ENCODE data around the gene ZNF620.
"Not testable (repeated sequence)": the region's sequence is repeated elsewhere in the genome, so short reads cannot be mapped to it uniquely, and the experiment has no call there.

Gene ZNF620

DNA sequence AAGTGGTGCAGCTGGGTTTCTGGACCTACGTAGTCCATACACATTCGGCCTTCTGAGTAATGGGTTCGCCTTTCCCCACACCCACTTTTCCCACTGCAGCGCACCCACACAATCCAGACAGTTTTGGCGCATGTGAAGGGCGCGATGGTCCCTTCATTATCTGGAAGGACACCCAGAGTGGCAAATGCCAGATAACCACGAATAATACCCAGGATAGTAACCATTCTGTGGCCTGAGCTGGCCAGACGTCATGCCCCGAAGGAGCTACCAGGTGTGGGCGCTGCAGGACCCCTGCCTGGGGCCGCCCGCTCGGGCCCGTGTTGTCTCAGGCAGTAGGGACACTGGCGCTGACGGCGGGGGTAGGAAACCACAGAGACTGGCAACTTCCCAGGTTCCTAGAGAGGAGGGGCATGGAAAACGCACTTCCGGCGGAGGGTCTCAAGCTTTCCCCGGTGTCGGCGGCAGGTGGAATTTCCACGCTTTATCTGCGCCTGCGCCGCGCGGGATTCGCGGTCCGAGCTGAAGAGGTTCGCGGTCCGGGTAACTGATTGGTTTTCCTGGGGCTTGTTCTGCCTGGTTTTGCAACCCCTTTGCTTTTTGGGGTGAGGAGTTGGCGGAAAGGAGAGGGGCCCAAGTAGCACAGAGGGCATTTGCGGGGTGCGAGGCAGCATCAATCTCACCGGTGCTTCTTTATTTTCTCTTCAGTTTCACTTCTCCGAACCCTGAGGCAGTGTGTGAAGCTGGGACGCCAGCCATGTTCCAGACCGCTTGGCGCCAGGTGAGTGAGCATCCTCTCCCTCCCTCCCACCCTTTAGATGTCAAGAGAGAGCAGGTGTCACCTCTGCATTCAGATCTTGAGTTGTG lies at the start of gene ZNF620:
ZNF620 (plus strand) TSS at position 441 of the 864 bp plus-strand sequence; CDS start at position 755, 314 bp downstream.
- TF ChIP-seq, protein P1, sequence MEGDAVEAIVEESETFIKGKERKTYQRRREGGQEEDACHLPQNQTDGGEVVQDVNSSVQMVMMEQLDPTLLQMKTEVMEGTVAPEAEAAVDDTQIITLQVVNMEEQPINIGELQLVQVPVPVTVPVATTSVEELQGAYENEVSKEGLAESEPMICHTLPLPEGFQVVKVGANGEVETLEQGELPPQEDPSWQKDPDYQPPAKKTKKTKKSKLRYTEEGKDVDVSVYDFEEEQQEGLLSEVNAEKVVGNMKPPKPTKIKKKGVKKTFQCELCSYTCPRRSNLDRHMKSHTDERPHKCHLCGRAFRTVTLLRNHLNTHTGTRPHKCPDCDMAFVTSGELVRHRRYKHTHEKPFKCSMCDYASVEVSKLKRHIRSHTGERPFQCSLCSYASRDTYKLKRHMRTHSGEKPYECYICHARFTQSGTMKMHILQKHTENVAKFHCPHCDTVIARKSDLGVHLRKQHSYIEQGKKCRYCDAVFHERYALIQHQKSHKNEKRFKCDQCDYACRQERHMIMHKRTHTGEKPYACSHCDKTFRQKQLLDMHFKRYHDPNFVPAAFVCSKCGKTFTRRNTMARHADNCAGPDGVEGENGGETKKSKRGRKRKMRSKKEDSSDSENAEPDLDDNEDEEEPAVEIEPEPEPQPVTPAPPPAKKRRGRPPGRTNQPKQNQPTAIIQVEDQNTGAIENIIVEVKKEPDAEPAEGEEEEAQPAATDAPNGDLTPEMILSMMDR (conservative IDR thresholded peaks at IDR 0.05; ENCODE audit: control insufficient read depth, insufficient read depth, low read depth, low read length): no peak
- H3K4me3 ChIP-seq (ENCODE audit: control insufficient read depth, low read depth, low read length): peak within 1 kb of the TSS; percentile 58
- peak; percentile 34 for DNase-seq (ENCODE audit: low read depth)

DNA sequence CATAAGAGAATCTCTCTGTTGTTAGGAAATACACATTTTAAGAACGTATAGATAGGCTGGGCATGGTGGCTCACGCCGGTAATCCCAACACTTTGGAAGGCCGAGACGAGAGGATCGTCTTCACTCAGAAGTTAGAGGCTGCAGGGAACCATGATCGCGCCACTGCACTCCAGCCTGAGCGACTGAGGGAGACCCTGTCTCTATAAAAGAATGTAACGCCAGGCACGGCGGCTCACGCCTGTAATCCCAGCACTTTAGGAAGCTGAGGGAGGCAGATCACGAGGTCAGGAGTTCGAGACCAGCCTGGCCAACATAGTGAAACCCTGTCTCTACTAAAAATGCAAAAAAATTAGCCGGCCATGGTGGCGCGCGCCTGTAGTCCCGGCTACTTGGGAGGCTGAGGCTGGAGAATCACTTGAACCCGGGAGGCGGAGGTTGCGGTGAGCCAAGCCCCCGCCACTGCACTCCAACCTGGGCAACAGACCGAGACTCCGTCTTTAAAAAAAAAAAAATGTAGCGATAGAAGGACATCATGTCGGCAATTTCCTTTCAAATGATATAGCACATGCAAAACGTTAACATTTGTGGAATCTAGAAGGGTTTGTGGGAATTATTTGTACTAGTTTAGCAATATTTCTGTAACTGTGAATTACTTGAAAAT lies 49.4 kb upstream of the ZNF620 start:
- peak overlapping the region; percentile 96 for H3K4me3 ChIP-seq (ENCODE audit: control insufficient read depth, low read depth, low read length)
- TF ChIP-seq, protein P1 (conservative IDR thresholded peaks at IDR 0.05; ENCODE audit: control insufficient read depth, insufficient read depth, low read depth, low read length): no peak
- no peak for DNase-seq (ENCODE audit: low read depth)

DNA sequence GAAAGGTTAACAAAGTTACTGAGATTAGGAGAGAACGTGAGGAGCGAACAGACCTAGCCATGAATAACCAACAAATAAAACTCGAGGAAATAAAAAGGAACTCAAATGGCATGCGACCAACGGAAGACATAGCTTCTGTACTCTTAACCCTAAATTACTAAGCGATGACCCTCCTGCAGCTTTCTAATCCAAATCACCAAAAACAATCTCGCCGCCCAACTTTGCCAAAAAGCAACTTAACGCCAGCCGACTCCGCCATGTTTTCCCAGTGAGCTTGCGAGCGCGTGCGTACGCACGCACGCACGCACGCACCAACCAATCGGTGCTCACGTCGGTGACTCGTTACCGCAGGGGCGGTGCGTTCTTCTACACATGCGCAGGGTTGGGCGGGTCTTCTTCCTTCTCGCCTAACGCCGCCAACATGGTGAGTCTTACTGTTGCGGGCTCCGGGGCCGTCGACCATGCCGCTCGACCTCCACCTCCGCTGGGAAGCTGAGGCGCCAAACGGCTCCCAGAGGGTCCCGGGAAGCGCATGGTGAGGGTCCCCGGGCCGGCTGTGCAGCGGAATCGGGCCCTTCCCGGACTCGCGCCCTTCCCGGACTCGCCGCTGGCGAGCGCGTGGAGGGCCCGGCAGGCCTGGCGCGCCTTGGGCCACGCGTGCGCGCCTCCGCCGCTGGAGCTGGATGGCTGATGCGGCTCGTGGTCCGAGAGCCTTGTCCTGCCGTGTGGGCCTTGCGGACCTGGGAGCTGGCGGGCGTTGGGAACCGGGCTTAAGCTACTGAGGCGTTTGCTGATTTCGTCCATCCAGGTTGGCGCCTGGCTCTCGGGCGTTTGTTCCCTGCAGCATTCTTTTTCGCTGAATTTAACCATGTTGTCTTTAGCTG lies 48.7 kb upstream of the ZNF620 start, which contains the start of gene RPL14:
RPL14 (plus strand) TSS at position 400 of the 884 bp plus-strand sequence; CDS start at position 533, 133 bp downstream.
- TF ChIP-seq, protein P1 (conservative IDR thresholded peaks at IDR 0.05; ENCODE audit: control insufficient read depth, insufficient read depth, low read depth, low read length): no peak
- DNase-seq (ENCODE audit: low read depth): peak; percentile 96

DNA sequence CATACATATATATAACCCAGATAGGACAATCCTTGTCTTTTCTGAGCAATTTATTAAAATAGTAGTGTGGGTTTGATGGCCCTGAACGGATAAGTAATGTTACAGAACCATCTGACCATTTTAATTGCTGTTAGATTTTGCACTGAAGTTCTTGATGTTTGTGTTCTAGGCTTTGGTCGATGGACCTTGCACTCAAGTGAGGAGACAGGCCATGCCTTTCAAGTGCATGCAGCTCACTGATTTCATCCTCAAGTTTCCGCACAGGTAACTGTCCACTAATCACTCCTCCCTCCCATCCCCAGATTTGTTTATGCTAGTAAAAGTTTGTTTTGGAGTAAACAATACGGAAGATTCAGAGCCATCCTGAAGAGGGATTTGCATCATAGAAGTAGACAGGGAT lies 47.4 kb upstream of the ZNF620 start:
- TF ChIP-seq, protein P1 (conservative IDR thresholded peaks at IDR 0.05; ENCODE audit: control insufficient read depth, insufficient read depth, low read depth, low read length): no peak
- DNase-seq (ENCODE audit: low read depth): no peak
- peak overlapping the region; percentile 96 for H3K4me3 ChIP-seq (ENCODE audit: control insufficient read depth, low read depth, low read length)

More for the DNA sequence above, 48.7 kb upstream of the ZNF620 start, which contains the start of gene RPL14:
- H3K4me3 ChIP-seq (ENCODE audit: control insufficient read depth, low read depth, low read length): peak within 1 kb of the TSS; percentile 96

DNA sequence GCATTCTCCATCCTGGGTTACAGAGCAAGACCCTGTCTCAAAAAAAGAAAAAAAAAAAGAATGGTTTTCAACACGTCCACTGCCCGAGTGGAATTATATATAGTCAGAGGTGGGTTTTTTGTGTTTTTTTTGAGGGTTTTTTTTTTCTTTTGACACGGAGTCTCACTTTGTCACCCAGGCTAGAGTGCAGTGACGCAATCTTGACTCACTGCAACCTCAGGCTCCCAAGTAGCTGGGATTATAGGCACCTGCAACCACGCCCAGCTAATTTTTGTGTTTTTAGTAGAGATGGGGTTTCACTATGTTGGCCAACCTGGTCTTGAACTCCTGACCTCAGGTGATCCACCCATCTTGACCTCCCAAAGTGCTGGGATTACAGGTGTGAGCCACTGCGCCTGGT lies 45.4 kb upstream of the ZNF620 start:
- DNase-seq (ENCODE audit: low read depth); H3K4me3 ChIP-seq (ENCODE audit: control insufficient read depth, low read depth, low read length): not testable (repeated sequence)

DNA sequence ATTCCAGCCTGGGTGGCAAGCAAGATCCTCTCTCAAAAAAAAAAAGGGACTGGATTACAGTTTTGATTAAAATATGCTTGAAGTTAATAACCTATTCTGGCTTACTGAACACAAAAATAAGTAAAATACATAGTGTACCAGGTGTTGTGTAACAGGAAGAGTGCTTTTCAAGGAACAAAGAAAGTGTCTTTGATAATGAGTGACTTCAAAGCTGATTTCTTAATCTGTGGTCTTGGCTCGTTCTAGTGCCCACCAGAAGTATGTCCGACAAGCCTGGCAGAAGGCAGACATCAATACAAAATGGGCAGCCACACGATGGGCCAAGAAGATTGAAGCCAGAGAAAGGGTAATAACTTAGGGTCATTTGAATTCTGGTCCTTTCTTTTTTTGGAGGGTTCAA lies 44.7 kb upstream of the ZNF620 start:
- no peak overlapping the region for H3K4me3 ChIP-seq (ENCODE audit: control insufficient read depth, low read depth, low read length)
- DNase-seq (ENCODE audit: low read depth): no peak
- TF ChIP-seq, protein P1 (conservative IDR thresholded peaks at IDR 0.05; ENCODE audit: control insufficient read depth, insufficient read depth, low read depth, low read length): no peak

- not testable (repeated sequence) for DNase-seq (ENCODE audit: low read depth)
Observed at GRCh38 chr3:40462838-40463237, 43.0 kb upstream of the ZNF620 start.

More at GRCh38 chr3:40462838-40463237, 43.0 kb upstream of the ZNF620 start:
- not testable (repeated sequence) for H3K4me3 ChIP-seq (ENCODE audit: control insufficient read depth, low read depth, low read length)

All from fibroblast of mammary gland (primary cell).